SHP77 treated with DMSO at 0.1 percent for 48 hours (cell line): Measurements from ENCODE around the gene MAPK13.

ENCODE experiments used
- DNase-seq: peaks from one replicate; lab custom pipeline; 2025; lab: John Stamatoyannopoulos, UW

MAPK13 gene

DNA sequence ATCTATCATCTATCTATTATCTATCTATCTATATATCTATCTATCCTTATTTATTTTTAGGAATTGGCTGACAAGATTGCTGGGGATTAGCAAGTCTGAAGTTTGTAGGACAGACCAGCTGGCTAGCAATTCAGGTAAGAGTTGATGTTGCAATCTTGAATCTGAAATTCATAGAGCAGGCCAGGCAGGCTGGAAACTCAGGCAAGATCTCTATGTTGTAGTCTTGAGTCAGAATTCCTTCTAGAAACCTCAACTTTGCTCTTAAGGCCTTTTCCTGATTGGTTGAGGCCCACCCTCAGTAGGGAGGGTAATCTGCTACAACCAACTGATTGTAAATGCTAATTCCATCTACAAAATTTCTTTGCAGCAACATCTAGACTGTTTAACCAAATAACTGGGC lies 19.2 kb downstream of the MAPK13 start:
- no peak for DNase-seq

DNA sequence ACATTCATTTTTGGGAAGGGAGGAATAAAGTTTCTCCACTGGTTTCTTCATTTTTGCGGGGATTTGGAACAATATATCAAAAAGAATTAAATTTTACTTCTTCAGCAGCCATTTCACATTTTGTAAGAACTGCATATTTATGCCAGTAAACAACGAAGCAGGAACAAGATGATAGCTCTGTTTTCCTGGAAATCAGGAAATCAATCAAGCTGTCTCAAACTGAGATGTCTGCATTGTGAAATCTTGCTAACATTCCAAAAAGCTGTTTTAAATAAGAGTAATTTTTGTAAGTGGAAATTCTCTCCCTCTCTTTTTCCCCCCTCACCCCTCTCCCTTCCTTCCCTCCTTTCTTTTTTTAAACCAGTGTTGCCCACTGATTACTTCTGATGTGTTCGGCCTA lies 20.0 kb downstream of the MAPK13 start:
- no peak for DNase-seq

DNA sequence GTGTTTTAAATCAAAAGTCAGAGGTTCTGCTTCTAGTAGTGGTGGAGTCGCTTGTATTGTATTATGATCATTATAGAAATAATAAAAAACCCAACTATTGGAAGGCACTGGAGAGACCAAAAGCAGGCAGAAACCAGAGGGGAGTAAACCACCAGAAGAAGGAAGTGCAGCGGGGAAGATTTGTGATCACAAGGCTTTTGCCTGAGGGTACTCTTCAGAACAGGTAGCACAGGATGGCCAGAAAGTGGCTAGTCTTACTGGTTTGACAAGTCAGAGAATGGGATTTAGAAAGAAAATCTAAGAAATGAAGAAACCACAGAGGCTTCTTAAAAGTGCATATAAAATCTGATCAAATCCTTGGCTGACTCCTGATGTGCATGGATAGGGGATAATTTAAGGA lies 24.0 kb downstream of the MAPK13 start:
- no peak for DNase-seq

DNA sequence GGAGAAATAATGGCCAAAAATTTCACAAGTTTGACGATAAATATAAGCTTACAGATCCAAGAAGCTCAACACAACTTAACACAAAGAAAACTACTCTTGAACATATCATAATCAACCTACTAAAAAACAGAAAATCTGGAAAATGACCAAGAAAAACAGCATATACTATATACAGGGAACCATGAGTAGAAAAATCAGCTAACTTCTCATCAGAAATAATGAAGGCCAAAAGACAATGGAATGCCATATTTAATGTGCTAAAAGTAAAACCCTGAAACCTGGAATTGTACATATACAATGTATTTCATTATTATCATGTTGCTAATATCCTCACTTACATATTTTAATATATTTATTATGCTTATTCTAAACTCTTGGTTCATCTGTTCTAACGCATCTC lies 25.3 kb downstream of the MAPK13 start:
- DNase-seq, result no peak

DNA sequence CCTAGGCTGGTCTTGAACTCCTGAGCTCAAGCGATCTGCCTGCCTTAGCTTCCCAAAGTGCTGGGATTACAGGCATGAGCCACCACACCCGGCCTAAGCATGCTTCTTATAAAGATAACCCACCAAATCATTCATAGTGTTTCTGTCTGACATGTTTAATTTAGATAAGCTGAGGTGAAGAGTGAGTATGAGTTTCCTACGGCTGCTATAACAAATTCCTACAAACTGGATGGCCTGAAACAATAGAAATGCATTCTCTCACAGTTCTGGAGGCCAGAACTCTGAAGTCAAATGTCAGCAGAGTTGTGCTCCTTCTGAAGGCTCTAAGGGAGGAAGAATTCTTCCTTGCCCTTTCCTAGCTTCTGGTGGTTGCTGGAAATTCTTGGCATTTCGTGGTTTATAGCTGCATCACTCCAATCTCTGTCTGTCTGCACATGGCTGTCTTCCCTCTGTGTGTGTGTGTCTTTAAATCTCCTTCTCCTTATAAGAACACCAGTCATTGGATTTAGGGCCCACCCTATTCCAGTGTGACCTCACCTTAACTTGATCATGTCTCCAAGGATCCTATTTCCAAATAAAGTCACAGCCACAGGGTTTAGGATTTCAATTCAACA lies 29.9 kb downstream of the MAPK13 start:
- no peak for DNase-seq

DNA sequence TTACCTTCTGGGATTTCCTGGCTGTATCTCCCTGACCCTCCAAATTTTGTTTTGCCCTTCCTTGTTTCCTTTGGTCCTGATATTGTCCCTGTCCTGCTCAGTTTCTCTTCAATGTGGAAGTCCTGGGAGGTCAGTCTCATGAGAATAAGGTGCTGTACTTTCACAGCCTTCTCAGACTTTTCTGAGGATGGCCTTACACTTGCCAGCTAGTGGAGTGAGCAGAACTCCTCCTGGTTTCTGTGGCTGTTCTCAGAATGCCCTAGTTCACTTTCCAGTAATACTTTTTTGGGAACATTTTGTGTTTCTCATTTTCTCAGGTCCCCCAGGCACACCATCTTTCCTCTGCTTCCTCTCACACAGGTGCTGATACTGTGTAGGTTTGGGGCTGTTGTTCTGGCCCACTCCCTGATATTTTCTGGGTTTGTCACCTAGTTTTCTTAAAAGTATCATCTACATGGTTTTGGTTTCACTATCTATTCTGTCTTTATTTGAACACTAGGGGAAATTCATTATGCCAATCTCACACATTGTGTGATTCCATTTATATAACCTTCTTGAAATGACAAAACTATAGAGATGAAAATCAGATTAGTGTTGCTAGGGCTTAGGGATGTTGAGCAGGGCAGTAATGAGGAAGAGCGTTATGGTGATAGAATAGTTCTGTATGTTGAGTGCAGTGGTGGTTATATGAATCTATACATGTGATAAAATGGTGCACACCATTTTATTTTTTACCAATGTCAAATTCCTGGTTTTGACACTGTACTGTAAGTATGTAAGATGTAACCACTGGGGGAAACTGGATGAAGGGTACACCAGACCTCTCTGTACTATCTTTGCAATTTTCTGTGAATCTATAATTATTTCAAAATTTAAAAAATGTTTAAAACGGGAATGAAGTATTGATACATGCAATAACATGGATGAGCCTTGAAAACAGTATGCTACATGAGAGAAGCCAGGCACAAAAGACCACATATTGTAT lies 39.0 kb downstream of the MAPK13 start:
- no peak for DNase-seq

DNA sequence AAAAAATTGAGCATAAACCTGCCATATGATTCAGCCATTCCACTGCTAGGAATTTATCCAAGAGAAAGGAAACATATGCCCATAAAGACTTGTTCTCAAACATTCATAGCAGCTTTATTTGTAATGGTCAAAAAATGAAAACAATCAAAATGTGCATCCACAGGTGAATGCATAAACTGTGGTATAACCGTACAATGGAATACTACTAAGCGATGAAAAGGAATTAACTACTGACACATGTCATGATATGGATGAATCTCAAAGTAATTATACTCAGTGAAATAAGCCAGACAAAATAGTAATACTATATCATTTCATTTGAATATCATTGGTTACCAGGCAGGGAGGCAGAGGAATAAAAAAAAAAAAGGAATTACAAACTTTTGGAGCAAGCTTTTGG lies 40.4 kb downstream of the MAPK13 start:
- no peak for DNase-seq

DNA sequence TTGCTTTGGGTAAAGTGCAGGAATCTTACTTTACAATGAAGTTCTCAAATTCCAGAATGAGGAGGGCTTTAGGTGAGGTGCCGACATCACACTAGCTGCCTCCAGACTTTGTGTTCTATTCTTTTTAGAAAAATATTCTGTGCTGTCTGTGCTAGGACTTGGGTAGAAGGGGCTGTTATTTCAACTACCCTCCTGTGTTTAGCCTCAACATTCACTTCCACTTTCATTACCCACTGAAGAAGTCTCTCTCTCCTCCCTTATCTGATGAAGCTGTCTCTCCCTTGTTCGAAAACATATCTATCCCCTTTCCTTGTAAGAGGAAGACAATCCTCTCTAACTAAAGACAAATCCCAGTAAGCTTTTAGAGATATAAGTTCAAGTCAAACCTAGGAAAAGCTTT lies 41.3 kb downstream of the MAPK13 start:
- no peak for DNase-seq

DNA sequence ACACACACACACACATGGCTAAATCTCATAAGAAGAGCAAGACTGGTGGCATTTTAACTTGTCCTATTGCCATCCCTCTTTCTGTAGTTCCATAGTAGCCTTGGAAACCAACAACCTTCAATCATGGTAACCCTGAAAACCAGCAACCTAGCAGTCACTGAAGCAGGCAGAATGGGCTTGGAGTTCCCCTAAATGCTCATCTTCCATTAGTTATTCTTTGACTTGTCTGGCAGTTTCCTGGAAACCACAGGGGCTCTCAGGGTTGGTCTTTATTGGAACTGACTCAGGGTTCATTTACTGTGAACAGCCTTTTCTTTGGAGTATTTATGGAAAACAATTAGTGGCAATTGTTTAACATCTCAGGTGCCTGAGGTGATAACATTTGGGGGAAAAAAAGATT lies 46.9 kb downstream of the MAPK13 start:
- DNase-seq, result no peak

DNA sequence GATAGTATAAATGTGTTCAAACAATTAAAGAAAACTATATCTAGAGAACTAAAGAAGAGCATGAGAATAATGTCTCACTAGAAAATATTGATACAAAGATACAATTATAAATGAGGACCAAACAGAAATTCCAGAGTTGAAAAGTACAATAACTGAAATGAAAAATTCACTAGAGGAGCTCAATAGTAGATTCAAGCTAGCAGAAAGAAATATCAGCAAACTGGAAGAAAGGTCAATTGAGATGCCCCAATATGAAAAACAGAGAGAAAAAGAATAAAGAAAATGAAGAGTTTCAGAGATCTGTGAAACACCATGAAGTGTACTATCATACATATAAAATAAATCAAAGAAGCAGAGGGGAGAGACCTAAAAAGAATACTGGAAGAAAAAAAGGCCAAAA lies 48.2 kb downstream of the MAPK13 start:
- no peak for DNase-seq

DNA sequence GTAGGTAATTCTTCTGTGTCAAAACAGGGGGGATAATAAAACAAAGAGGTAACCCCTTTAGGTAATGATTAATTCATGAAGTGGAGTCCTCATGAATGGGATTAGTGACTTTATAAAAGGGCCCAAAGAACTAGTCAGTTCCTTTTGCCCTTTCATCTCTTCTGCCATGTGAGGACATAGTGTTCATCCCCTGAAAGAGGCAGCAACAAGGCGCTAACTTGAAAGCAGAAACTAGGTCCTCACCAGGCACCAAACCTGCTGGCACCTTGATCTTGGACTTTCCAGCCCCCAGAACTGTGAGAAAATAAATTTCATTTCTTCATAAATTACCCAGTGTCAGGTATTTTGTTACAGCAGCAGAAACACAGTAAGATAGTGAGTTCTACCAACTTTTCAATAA lies 49.8 kb downstream of the MAPK13 start:
- no peak for DNase-seq

DNA sequence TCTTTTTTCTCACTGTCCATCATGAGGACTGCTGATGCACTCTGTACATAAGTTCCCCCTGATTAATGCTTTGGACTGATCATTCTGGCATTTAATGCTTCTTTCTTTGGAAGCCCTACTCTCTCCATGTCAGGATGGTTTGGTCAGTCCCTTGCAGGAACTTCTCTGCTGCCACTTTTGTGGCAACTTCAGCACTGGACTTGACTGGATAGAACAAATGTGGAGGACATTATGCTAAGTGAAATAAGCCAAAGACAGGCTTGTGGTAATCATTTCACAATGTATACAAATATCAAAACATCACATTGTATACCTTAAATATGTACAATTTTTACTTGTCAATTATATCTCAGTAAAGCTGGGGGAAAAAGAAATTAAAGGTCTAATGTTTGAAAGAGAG lies 54.0 kb downstream of the MAPK13 start:
- no peak for DNase-seq

DNA sequence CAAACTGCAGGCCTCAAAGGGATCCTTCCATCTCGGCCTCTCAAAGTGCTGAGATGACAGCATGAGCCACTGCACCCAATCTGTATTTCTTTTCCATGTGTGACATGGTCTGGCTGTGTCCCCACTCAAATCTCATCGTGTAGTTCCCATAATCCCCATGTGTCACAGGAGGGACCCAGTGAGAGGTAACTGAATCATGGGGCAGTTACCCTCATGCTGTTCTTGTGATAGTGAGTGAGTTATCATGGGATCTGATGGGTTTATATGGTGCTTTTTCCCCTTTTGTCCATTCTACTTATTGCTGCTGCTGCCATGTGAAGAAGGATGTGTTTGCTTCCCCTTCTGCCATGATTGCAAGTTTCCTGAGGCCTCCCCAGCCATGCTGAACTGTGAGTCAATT lies 55.9 kb downstream of the MAPK13 start:
- DNase-seq, result no peak

DNA sequence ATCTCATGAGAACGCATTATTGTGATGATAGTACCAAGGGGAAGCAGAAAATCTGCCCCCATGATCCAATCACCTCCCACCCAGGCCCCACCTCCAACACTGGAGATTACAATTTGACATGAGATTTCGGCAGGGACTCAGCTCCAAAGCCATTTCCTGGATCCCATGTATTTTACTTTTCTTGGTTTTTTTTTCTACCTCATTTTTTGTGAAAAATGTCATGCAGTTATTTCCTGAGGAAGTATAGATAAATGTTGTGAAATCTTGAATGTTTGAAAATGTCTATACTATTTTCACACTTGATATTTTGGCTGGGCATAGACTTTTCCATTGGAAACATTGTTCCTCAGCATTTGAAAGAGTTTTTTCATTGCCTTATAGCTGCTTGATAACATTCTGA lies 57.1 kb downstream of the MAPK13 start:
- DNase-seq, result no peak
